ENCODE data around the gene GOLGA3.

DNA sequence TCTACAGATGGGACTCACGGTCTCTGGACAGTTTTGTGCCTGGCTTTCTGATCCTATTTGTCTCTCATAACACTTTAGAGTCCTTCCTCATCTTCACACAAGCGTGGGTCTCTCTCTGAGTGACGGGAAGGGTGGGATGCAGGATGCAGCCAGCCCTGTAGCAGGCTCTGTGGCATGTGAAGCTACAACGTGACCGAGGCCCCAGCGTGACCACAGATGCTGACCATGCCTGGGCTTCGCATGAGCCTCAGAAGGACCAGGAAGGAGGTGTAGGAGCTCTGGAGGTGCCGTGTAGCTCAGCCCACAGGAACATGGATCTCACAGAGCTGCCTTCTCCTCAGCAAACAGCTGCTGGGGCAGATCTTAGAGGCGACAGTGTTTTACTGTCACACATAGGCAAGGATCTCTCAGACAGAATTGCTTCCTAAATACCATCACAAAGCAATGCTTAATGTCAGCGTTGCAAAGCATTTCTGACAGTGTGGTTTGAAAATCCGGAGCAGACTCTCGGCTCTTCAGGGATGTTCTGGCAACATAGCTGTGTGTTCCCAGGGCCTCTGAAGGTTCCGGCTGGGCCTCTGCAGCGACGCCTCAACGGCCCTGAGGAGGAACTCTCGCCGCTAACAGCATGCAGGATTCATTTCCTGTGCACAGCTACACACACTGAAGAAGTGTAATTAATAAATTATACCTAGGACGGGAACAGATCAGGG, 88.9 kb downstream of the GOLGA3 start:
- no peak for TF ChIP-seq POLR2AphosphoS5 (IDR thresholded peaks at IDR 0.05)
- TF ChIP-seq, protein P1, sequence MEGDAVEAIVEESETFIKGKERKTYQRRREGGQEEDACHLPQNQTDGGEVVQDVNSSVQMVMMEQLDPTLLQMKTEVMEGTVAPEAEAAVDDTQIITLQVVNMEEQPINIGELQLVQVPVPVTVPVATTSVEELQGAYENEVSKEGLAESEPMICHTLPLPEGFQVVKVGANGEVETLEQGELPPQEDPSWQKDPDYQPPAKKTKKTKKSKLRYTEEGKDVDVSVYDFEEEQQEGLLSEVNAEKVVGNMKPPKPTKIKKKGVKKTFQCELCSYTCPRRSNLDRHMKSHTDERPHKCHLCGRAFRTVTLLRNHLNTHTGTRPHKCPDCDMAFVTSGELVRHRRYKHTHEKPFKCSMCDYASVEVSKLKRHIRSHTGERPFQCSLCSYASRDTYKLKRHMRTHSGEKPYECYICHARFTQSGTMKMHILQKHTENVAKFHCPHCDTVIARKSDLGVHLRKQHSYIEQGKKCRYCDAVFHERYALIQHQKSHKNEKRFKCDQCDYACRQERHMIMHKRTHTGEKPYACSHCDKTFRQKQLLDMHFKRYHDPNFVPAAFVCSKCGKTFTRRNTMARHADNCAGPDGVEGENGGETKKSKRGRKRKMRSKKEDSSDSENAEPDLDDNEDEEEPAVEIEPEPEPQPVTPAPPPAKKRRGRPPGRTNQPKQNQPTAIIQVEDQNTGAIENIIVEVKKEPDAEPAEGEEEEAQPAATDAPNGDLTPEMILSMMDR (IDR thresholded peaks at IDR 0.05), result no peak
